NAMALWA (cell line): ENCODE measurements around the gene TSTD1.
A peak's percentile ranks its signal among the peaks of the same experiment; 100 is the strongest.
"Not testable (repeated sequence)": the region's sequence is repeated elsewhere in the genome, so short reads cannot be mapped to it uniquely, and the experiment has no call there.

Experiments used
- DNase-seq: peaks from one replicate; pipeline ENCODE4 v3.0.0-alpha.2; 2015; ENCODE audit warnings: low spot score

The TSTD1 gene

DNA sequence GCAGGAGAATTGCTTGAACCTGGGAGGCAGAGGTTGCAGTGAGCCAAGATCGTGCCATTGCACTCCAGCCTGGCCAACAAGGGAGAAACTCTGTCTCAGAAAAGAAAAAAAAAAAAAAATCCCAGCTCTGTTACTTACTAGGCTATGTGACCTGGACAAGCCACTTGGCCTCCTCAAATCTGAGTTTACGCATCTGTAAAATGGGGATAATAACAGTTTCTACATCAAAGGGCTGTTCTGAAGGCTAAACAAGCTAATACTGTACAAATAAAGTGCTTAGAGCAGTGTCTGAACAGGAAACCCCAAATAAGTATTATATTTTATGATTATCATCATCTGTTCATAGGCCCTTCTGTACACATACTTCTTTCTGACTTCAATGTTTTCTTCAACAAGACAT, 31.4 kb downstream of the TSTD1 start:
- no peak for DNase-seq

DNA sequence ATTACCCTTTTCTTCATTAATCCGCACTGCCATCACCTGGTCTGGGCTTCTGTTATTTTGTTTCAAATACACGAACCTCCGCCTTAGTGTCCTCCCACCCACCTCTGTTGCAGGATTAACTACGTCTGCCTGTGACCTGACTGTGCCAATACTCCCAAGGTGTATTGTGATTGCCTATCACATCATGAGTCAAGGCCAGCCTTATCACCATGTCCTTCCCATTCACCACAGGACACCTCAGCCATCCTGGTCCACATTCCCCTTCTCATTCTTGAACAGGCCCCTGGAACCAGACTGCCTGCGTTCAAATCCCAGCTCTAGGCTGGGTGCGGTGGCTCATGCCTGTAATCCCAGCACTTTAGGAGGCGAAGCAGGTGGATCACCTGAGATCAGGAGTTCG, 32.2 kb downstream of the TSTD1 start:
- DNase-seq, result no peak

GRCh38 chr1:161001525-161001924, 37.2 kb downstream of the TSTD1 start:
- peak; percentile 38 for DNase-seq

DNA sequence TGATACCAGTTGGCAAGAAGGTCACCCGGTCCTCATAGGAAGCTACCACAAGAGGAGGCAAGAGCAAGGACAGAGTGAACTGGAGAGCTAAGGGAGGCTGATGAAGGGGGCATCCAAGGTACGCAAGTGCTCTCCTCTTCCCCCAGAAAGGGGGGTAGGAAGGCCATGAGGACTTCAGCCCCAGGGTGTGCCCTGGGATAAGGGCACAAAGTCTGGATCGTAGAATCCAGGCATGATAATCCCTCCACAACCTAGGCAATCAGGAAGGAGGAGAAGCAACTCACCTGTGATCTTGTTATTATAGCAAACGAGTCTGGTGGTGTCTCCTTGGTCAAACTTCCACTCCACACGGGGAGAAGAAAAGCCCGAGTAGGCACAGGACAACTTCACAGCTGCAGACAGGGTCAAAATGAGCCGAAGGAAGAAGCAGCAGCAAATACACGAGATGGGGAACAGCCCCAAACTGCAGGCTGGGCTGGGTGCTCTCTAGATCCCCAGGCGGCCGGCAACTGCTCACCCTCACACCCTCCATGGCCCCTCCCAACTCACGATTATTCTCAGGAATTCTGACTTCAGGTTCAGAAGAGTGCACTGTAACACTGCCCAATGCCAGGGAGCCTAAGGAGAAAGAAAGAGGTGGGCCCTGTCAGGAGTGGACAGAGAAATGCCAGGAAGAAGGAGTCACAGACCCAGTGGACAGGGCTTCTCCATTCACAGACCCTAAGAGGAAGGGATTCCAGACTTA, 37.9 kb downstream of the TSTD1 start:
- no peak for DNase-seq

DNA sequence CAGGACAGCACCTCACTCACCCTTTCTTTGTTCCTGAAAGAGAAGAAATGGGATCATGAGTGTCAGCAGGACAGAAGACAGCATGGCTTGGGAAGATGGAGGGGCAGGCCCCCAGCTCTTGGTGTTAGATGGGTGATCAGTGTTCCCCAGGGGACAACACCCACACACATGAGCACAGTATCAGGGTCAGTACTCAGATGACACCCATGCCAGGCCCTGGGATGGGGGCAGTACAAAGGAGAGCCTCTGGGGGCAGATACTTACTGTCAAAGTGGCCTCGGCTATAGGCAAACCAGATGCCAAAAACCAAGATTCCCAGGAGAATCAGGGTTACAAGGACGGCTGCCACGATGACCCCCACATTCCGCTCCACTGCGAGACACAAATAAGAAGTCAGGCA, 39.4 kb downstream of the TSTD1 start:
- no peak for DNase-seq

GRCh38 chr1:160997323-160998038, 41.3 kb downstream of the TSTD1 start:
- DNase-seq, result peak; percentile 79

DNA sequence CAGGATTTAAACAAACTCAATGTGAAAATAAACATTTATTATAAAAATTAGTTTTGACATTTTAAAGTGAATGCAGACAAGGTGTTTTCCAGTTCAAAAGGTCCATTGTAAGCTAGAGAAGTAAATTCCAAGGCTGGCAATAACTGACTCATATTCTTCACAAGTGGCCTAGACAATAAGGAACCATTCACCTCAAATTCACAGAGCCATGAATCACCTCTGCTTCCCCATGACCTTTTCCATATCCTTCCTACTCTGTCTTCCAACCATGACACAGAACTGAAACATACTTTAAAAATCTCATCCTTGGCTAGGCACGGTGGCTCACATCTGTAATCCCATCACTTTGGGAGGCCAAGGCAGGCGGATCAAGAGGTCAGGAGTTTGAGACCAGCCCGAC, 42.6 kb downstream of the TSTD1 start:
- DNase-seq, result no peak

GRCh38 chr1:160993544-160994193, 45.1 kb downstream of the TSTD1 start:
- peak; percentile 53 for DNase-seq

- not testable (repeated sequence) for DNase-seq
Observed at GRCh38 chr1:160992036-160992435, 46.7 kb downstream of the TSTD1 start.
